Fibroblast of skin of right biceps (primary cell): ENCODE data around the gene CAPN14.

Experiments used
- DNase-seq: peaks from one replicate; pipeline ENCODE4 v3.0.0-alpha.2; 2013

CAPN14 gene

GRCh38 chr2:31223749-31224148 is 6.4 kb upstream of the CAPN14 start:
- no peak for DNase-seq

GRCh38 chr2:31223026-31223425 is 5.7 kb upstream of the CAPN14 start:
- no peak for DNase-seq

- DNase-seq = no peak
Observed at GRCh38 chr2:31222071-31222470, 4.8 kb upstream of the CAPN14 start.

GRCh38 chr2:31221544-31221943 is 4.2 kb upstream of the CAPN14 start:
- DNase-seq = no peak

GRCh38 chr2:31219131-31219969 is 2.0 kb upstream of the CAPN14 start:
- DNase-seq = no peak

- DNase-seq = no peak
Observed at GRCh38 chr2:31216734-31217133, 581 bp downstream of the CAPN14 start.

GRCh38 chr2:31214444-31214915 is 2.8 kb downstream of the CAPN14 start:
- DNase-seq = no peak

- DNase-seq = no peak
Observed at GRCh38 chr2:31213601-31214443, 3.5 kb downstream of the CAPN14 start.

GRCh38 chr2:31212659-31213600 is 4.4 kb downstream of the CAPN14 start:
- no peak for DNase-seq

- DNase-seq = no peak
Observed at GRCh38 chr2:31208240-31208639, 9.1 kb downstream of the CAPN14 start.

- DNase-seq = no peak
Observed at GRCh38 chr2:31207790-31208189, 9.5 kb downstream of the CAPN14 start.

- DNase-seq = no peak
Observed at GRCh38 chr2:31205613-31206012, 11.7 kb downstream of the CAPN14 start.

- DNase-seq = no peak
Observed at GRCh38 chr2:31205186-31205585, 12.1 kb downstream of the CAPN14 start.

- DNase-seq = no peak
Observed at GRCh38 chr2:31204783-31205182, 12.5 kb downstream of the CAPN14 start.

- DNase-seq = no peak
Observed at GRCh38 chr2:31203916-31204315, 13.4 kb downstream of the CAPN14 start.

GRCh38 chr2:31202833-31203232 is 14.5 kb downstream of the CAPN14 start:
- no peak for DNase-seq

- DNase-seq = no peak
Observed at GRCh38 chr2:31202041-31202440, 15.3 kb downstream of the CAPN14 start.

GRCh38 chr2:31200972-31201371 is 16.3 kb downstream of the CAPN14 start:
- DNase-seq = no peak

- DNase-seq = no peak
Observed at GRCh38 chr2:31199206-31199605, 18.1 kb downstream of the CAPN14 start.

- no peak for DNase-seq
Observed at GRCh38 chr2:31197669-31198068, 19.6 kb downstream of the CAPN14 start.

- DNase-seq = no peak
Observed at GRCh38 chr2:31197166-31197565, 20.1 kb downstream of the CAPN14 start.

- DNase-seq = no peak
Observed at GRCh38 chr2:31196622-31197021, 20.7 kb downstream of the CAPN14 start.

GRCh38 chr2:31193806-31194205 is 23.5 kb downstream of the CAPN14 start:
- DNase-seq = no peak
